Psoas muscle (tissue), 8 donors: Measurements from ENCODE around the gene ARHGAP12. TPM values are rescaled to one million over a fixed set of nuclear protein-coding genes. Genes with fewer than 3 reads are reported as not detected.

Experiments used
- ATAC-seq, 4 donors: fragments of 200-7000 bp; cut with Tn5 transposase; one replicate each; pipeline ENCODE4 v1.9.1; 2020; ENCODE audit warnings: moderate library complexity in 3 of 4, mild to moderate bottlenecking in 2 of 4
- DNase-seq, 2 donors: peaks; one replicate each; pipeline ENCODE4 v3.0.0-alpha.2; 2020
- H3K27ac ChIP-seq: fragments of 200-600 bp; one replicate; pipeline ENCODE4 v1.8.0; 2022
- H3K27me3 ChIP-seq, 3 donors: fragments of 200-600 bp in 1 of 3; one replicate each; pipeline versions ENCODE4 v1.6.1 to v1.8.0; 2013 to 2022; ENCODE audit warnings: low read length in 2 of 3, mild to moderate bottlenecking in 2 of 3, moderate library complexity in 1 of 3; ENCODE audit not compliant: insufficient read depth in 3 of 3
- H3K36me3 ChIP-seq, 2 donors: fragments of 200-600 bp in 1 of 2; one replicate each; pipeline versions ENCODE4 v1.6.1 to v1.8.0; 2013 to 2022; ENCODE audit warnings: low read depth in 1 of 2, mild to moderate bottlenecking in 1 of 2, moderate library complexity in 1 of 2; ENCODE audit not compliant: insufficient read depth in 1 of 2
- H3K4me1 ChIP-seq: fragments of 200-600 bp; one replicate; pipeline ENCODE4 v1.8.0; 2022
- H3K4me3 ChIP-seq: fragments of 200-600 bp; one replicate; pipeline ENCODE4 v1.8.0; 2022; ENCODE audit warnings: mild to moderate bottlenecking
- H3K9me3 ChIP-seq: fragments of 200-600 bp; one replicate; pipeline ENCODE4 v1.8.0; 2022
- WGBS, 3 donors: extraction: QIAGEN DNeasy Blood & Tissue Kit; methylation state at CpG; one replicate each; pipeline versions ENCODE4 v1.1.6 to v1.1.7; 2013; 5-methylcytosine and 5-hydroxymethylcytosine counted together
- intact Hi-C, 2 donors: fragments of 100-400 bp; cut with DNase I; formaldehyde crosslinking; loops; one replicate each; pipeline versions ENCODE4 v1.11.0 to v1.14.2; 2022
- polyA plus RNA-seq, 3 donors: library from polyadenylated mRNA; stranded (reverse); fragments of 200-250 nt; gene quantifications; one replicate each; pipeline ENCODE4 v1.2.3, GENCODE V29; 2013
- total RNA-seq, 4 donors: library from RNA; stranded (reverse); fragmentation: NEBNext Ultra II Directional in 2 of 4; extraction: Animal tissue kit (Norgen Biotek cat#: 25700) in 2 of 4; gene quantifications; one replicate each; pipeline versions ENCODE4 v1.2.1 to v1.2.4, GENCODE V29; 2021 to 2023
- TF ChIP-seq, protein P1 (sequence below): fragments of 200-600 bp; IDR thresholded peaks from one replicate; pipeline ENCODE4 v1.8.0; 2022; ENCODE audit warnings: antibody characterized with exemption
- donor health status: healthy with polysubstance abuse.
- donor health status: DM: no; HTN: no; CAD: no; lungs with moderate emphysema.
- donor health status: Bipolar disorder and iron deficiency.
- donor health status: healthy.
- donor health status: DM: yes; HTN: yes; CAD: no.
- donor health status: DM: no; HTN: no; CAD: no.
- donor health status: DM: no; HTN: no; CAD: no.
- donor health status: DM: yes; HTN: yes; CAD: no.

The ARHGAP12 gene
- total and polyA plus RNA-seq, 7 donors: 8.2 to 18.2 (median 11.8) TPM

DNA sequence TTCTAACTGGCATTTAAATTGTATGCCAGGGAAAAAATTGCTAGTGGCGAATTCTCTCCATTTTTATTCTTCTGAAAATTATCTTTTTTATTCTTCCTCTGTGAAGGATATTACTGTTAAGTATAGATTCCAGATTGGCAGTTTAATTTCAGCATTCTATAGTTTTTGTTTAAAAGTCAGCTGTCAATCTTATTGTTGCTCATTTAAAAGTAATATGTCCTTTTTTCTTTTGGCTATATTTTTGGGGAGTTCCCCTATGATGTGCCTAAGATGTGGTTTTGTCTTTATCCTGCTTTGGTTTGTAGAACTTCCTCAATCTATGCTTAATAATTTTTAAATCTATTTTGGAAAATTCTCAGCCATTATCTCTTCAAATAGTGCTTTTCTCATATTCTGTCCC is 135.9 kb downstream of the ARHGAP12 start:
- Histone ChIP-seq H3K27me3 (no peaks in the 10 kb centered on the region), H3K4me1 (no peaks in the 10 kb centered on the region), H3K36me3 (no peaks in the 10 kb centered on the region), H3K4me3 (no peak overlapping the region), H3K9me3 (no peaks in the 10 kb centered on the region), H3K27ac (no peak overlapping the region)
- WGBS, 3 donors: 96 to 100% (median 96%) methylated on average over 1 of the region's 1 CpG
- intact Hi-C loops: no loop called here
- DNase-seq (no peak), ATAC-seq (no peak)
- TF ChIP-seq, protein P1, sequence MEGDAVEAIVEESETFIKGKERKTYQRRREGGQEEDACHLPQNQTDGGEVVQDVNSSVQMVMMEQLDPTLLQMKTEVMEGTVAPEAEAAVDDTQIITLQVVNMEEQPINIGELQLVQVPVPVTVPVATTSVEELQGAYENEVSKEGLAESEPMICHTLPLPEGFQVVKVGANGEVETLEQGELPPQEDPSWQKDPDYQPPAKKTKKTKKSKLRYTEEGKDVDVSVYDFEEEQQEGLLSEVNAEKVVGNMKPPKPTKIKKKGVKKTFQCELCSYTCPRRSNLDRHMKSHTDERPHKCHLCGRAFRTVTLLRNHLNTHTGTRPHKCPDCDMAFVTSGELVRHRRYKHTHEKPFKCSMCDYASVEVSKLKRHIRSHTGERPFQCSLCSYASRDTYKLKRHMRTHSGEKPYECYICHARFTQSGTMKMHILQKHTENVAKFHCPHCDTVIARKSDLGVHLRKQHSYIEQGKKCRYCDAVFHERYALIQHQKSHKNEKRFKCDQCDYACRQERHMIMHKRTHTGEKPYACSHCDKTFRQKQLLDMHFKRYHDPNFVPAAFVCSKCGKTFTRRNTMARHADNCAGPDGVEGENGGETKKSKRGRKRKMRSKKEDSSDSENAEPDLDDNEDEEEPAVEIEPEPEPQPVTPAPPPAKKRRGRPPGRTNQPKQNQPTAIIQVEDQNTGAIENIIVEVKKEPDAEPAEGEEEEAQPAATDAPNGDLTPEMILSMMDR: no peak

DNA sequence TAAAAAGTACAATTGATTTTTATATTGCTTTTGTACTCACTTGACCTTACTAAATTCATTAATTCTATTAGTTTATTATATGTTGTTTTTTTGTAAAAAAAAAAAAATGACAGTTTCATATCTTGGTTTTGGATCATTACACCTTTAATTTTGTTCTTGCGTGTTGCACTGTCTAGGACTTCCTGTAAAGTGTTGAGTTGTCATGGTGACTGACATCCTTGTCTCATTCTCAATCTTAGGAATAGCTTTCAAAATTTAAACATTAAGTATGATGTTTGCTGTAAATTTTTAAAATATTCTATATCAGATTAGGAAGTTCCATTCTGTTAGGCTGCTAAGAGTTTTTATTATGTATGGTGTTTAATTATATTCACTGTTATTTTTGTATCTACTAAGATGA is 139.1 kb downstream of the ARHGAP12 start:
- TF ChIP-seq, protein P1: no peak
- Histone ChIP-seq H3K9me3 (no peaks in the 10 kb centered on the region), H3K27ac (no peak overlapping the region), H3K27me3 (no peaks in the 10 kb centered on the region), H3K4me3 (no peak overlapping the region), H3K4me1 (no peaks in the 10 kb centered on the region), H3K36me3 (no peaks in the 10 kb centered on the region)
- WGBS, 3 donors: 68 to 78% (median 70%) methylated on average over 1 of the region's 1 CpG
- DNase-seq: no peak
- no peak for ATAC-seq
- intact Hi-C loops: no loop called here

DNA sequence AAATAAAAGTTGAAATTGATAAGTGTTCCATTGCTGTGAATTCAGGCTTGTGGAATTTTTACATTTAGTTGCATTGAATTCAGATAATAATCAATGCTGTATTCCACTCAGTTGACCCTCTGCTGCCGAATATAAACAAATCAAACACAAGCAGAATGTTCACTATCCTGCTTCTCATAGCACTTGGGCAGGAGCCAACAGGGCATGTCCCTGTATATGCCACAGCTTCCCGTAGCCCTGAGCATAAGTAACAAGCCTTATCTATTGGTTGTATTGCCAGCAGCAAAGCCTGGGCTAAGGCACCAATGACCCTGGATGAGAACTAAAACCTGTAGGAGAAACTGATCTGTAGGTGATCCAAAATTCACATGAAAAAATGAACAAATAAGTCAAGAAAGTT is 145.9 kb downstream of the ARHGAP12 start:
- H3K27ac ChIP-seq: no peak overlapping the region
- no peaks in the 10 kb centered on the region for H3K36me3 ChIP-seq
- H3K27me3 ChIP-seq: no peaks in the 10 kb centered on the region
- TF ChIP-seq, protein P1: no peak
- WGBS, 3 donors: 34 to 65% (median 40%) methylated on average over 2 of the region's 2 CpGs
- no peak for ATAC-seq
- DNase-seq: no peak
- intact Hi-C loops: no loop called here
- H3K4me1 ChIP-seq: no peaks in the 10 kb centered on the region
- no peak overlapping the region for H3K4me3 ChIP-seq
- H3K9me3 ChIP-seq: no peaks in the 10 kb centered on the region

DNA sequence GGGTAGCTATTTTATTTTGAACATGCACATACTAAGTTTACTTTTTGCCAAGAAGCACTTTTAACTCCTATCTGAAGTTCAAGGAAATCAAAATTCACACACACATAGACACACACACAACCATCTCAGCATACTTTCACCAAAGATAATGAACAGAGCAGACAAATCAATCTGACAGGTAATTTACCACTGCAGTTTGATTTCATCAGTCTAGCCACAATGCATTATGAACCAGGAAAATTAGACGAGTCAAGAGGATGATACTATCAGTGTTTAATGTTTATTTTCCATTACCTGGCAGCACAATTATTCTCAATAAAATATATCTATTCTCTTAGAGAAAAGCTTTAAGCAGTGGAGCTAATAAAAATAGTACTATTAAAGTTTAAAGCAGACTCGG is 147.9 kb downstream of the ARHGAP12 start:
- H3K36me3 ChIP-seq: no peaks in the 10 kb centered on the region
- DNase-seq (no peak), ATAC-seq (no peak)
- H3K4me3 ChIP-seq: no peak overlapping the region
- H3K9me3 ChIP-seq: no peaks in the 10 kb centered on the region
- H3K27me3 ChIP-seq: no peaks in the 10 kb centered on the region
- intact Hi-C loops: no loop called here
- WGBS, 3 donors: 84 to 87% (median 87%) methylated on average over 2 of the region's 2 CpGs
- TF ChIP-seq, protein P1: no peak
- H3K27ac ChIP-seq: no peak overlapping the region
- H3K4me1 ChIP-seq: no peaks in the 10 kb centered on the region

DNA sequence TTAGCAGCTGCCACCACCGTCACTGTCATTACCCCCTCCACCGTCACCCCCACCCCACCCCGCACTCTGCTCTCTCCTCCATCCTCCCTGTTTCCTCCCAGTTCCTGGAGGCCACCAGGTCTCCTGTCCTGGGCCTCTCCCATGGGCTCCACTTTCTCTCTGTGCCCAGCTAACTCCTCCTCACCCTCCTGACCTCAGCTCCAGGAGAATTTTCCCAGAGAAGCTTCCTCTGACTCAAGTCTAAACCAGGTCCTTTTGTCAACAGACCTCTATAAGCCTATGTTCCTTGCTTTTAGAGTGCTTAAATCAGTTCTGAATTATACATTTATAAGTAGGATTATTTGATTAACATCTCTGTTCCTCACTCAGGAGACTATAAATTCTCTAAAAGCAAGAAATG is 150.0 kb downstream of the ARHGAP12 start:
- H3K4me3 ChIP-seq: no peak overlapping the region
- 65 to 82% (median 77%) methylated on average over 3 of the region's 3 CpGs for WGBS, 3 donors
- TF ChIP-seq, protein P1: no peak
- intact Hi-C loops: no loop called here
- no peak overlapping the region for H3K27ac ChIP-seq
- no peaks in the 10 kb centered on the region for H3K27me3 ChIP-seq
- no peak for DNase-seq
- no peak for ATAC-seq
- no peaks in the 10 kb centered on the region for H3K36me3 ChIP-seq
- H3K9me3 ChIP-seq: no peaks in the 10 kb centered on the region
- peaks cover 11% of the 10 kb centered on the region for H3K4me1 ChIP-seq
